ENCODE results near the gene ZNF48.

ZNF48 gene

GRCh38 chr16:30445408-30446202 is 50.4 kb downstream of the ZNF48 start, which contains the start of gene SEPHS2:
SEPHS2 (minus strand) TSS chr16:30445874; CDS start chr16:30445727, 147 bp downstream.
- H3K27me3 ChIP-seq: no peaks in the 10 kb centered on the region
- no peaks in the 10 kb centered on the region; the same call in 1 of the 2 replicates for H3K9me3 ChIP-seq
- H3K4me3 ChIP-seq (ENCODE audit: low read depth, low read length): peak within 1 kb of the TSS; percentile 91
- peak; percentile 93 for DNase-seq
- no peaks in the 10 kb centered on the region for H3K4me1 ChIP-seq
- TF ChIP-seq CTCF (IDR thresholded peaks at IDR 0.05; ENCODE audit: low read depth, low read length): peak; percentile 38
- peaks cover 10% of the 10 kb centered on the region for H3K36me3 ChIP-seq

- H3K4me1 ChIP-seq: no peaks in the 10 kb centered on the region
- no peaks in the 10 kb centered on the region; the same call in 1 of the 2 replicates for H3K9me3 ChIP-seq
- peaks cover 10% of the 10 kb centered on the region for H3K36me3 ChIP-seq
- TF ChIP-seq CTCF (IDR thresholded peaks at IDR 0.05; ENCODE audit: low read depth, low read length): no peak
- H3K4me3 ChIP-seq (ENCODE audit: low read depth, low read length): peak overlapping the region; percentile 91
- no peaks in the 10 kb centered on the region for H3K27me3 ChIP-seq
- DNase-seq: no peak
Observed at GRCh38 chr16:30446203-30446595, 51.0 kb downstream of the ZNF48 start.

- Histone ChIP-seq H3K4me3 (ENCODE audit: low read depth, low read length) (no peak overlapping the region), H3K4me1 (peaks cover 2% of the 10 kb centered on the region; the same call in 1 of the 2 replicates), H3K27me3 (no peaks in the 10 kb centered on the region), H3K9me3 (no peaks in the 10 kb centered on the region; the same call in 1 of the 2 replicates), H3K36me3 (peaks cover 10% of the 10 kb centered on the region)
- DNase-seq: no peak
- TF ChIP-seq CTCF (IDR thresholded peaks at IDR 0.05; ENCODE audit: low read depth, low read length): no peak
Observed at GRCh38 chr16:30447512-30448226, 52.4 kb downstream of the ZNF48 start.

- DNase-seq: no peak
- TF ChIP-seq CTCF (IDR thresholded peaks at IDR 0.05; ENCODE audit: low read depth, low read length): no peak
- peaks cover 5% of the 10 kb centered on the region for H3K36me3 ChIP-seq
- H3K27me3 ChIP-seq: no peaks in the 10 kb centered on the region
- no peak overlapping the region for H3K4me3 ChIP-seq (ENCODE audit: low read depth, low read length)
- H3K4me1 ChIP-seq: peaks cover 8% of the 10 kb centered on the region; the same call in 1 of the 2 replicates
- no peaks in the 10 kb centered on the region for H3K9me3 ChIP-seq
Observed at GRCh38 chr16:30449116-30449435, 53.9 kb downstream of the ZNF48 start.
